ENCODE measurements around the gene DAB1. TPM values are rescaled to one million over a fixed set of nuclear protein-coding genes. Genes with fewer than 3 reads are reported as not detected.
A peak's percentile ranks its signal among the peaks of the same experiment; 100 is the strongest.

Gene DAB1
- total RNA-seq, 6 donors from 2014 or later: 0.15 to 0.20 TPM; not detected in 4

DNA sequence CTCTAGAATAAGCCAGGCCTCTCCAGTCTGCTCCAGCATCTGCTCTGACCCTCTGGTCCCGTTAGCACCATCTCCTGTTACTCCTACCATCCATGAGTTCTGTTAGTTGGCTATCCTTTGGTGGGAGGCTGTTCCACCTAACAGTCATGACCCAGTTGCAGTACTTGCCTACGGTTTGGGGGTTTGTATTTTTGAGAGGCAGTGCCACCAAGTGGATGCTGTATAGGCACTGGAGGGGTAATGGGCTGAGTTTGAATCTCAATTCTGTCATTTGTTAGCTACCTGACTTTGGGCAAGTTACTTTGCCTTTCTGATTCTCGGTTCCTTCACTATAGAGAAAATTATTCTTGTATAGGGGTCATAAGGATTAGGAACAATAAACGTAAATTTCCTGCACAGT, 445.9 kb downstream of the DAB1 start:
- 56 to 72% methylated on average over 4 of the region's 4 CpGs for WGBS, 2 donors
- Histone ChIP-seq H3K9me3 (no peaks in the 10 kb centered on the region), H3K4me1 (no peaks in the 10 kb centered on the region), H3K36me3 (no peaks in the 10 kb centered on the region), H3K4me3 (no peak overlapping the region), H3K27ac (no peak overlapping the region), H3K27me3 (no peaks in the 10 kb centered on the region)
- TF ChIP-seq, protein P1, sequence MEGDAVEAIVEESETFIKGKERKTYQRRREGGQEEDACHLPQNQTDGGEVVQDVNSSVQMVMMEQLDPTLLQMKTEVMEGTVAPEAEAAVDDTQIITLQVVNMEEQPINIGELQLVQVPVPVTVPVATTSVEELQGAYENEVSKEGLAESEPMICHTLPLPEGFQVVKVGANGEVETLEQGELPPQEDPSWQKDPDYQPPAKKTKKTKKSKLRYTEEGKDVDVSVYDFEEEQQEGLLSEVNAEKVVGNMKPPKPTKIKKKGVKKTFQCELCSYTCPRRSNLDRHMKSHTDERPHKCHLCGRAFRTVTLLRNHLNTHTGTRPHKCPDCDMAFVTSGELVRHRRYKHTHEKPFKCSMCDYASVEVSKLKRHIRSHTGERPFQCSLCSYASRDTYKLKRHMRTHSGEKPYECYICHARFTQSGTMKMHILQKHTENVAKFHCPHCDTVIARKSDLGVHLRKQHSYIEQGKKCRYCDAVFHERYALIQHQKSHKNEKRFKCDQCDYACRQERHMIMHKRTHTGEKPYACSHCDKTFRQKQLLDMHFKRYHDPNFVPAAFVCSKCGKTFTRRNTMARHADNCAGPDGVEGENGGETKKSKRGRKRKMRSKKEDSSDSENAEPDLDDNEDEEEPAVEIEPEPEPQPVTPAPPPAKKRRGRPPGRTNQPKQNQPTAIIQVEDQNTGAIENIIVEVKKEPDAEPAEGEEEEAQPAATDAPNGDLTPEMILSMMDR (IDR thresholded peaks at IDR 0.05): no peak
- TF ChIP-seq POLR2A (IDR thresholded peaks at IDR 0.05): no peak
- no peak for TF ChIP-seq POLR2AphosphoS5 (IDR thresholded peaks at IDR 0.05)
- no peak for TF ChIP-seq EP300 (IDR thresholded peaks at IDR 0.05)
- DNase-seq (no peak), ATAC-seq (ENCODE audit: low FRiP score in 2 of 2) (no peak)

DNA sequence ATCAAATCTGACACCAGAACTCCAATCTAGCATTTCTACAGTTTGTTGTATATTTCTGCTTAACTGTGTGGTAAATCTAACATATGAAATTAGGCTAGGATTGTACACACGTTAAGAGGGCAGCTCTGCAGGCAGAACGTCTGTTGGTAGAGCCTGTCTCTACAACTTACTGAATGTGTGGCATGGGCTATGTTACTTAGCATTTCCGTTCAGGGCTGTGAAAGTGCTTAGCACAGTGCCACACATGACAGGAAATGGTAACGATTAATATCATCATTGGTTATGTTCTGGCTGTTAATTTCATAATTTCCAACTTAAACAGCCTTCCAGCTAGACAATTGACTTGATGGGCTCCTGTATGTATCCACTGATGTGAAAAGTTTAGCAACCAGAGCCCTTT, 448.4 kb downstream of the DAB1 start:
- H3K27me3 ChIP-seq: no peaks in the 10 kb centered on the region
- no peaks in the 10 kb centered on the region for H3K9me3 ChIP-seq
- H3K27ac ChIP-seq: no peak overlapping the region
- 73 to 75% methylated on average over 4 of the region's 4 CpGs for WGBS, 2 donors
- no peaks in the 10 kb centered on the region for H3K4me1 ChIP-seq
- ATAC-seq (ENCODE audit: low FRiP score in 2 of 2) (no peak), DNase-seq (no peak)
- H3K36me3 ChIP-seq: no peaks in the 10 kb centered on the region
- TF ChIP-seq EP300 (IDR thresholded peaks at IDR 0.05): no peak
- TF ChIP-seq POLR2A (IDR thresholded peaks at IDR 0.05): no peak
- TF ChIP-seq, protein P1 (IDR thresholded peaks at IDR 0.05): no peak
- TF ChIP-seq POLR2AphosphoS5 (IDR thresholded peaks at IDR 0.05): no peak
- H3K4me3 ChIP-seq: no peak overlapping the region

DNA sequence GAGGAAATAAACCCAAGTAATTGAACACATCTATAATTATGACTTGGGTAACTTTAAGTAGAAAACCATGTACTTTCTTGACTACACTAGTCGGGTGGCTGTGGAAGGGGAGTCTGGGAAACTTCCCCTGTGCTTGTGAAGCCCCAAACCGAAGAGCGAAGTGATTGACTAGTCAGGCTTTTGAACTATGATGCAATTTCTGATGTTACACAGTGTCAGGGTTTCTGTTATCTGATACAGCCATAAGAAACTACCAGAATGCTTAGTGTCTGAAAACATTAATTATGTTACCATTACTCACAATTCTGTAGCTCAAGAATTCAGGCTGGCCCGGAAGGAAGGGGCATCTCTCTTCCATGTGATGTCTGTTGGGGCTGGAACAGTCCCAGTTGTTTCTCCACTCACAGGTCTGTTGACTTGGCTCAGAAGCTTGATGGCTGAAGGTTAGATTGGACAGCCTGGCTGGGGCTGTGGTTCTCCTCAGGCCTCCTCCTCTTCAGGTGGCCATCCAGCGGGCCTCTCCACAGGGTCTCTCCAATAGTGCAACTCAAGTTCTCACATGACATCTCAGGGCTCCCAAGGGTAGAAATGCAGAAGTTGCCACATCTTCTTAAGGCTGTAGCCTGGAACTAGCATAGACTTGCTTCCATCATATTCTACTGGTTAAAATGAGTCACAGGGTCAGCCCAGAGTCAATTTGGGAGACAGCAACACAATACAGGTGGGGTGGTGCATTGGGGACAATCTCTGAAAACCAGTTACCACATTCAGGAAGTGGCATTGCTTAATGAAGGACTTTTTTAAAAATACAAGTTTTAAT, 449.7 kb downstream of the DAB1 start:
- no peaks in the 10 kb centered on the region for H3K9me3 ChIP-seq
- H3K36me3 ChIP-seq: no peaks in the 10 kb centered on the region
- no peak overlapping the region for H3K27ac ChIP-seq
- DNase-seq (no peak), ATAC-seq (ENCODE audit: low FRiP score in 2 of 2) (peak in 1 of 2 donors; percentile 34)
- no peaks in the 10 kb centered on the region for H3K27me3 ChIP-seq
- WGBS, 2 donors: 74 to 90% methylated on average over 4 to 5 of the region's 5 CpGs
- no peak overlapping the region for H3K4me3 ChIP-seq
- no peaks in the 10 kb centered on the region for H3K4me1 ChIP-seq
- TF ChIP-seq POLR2A (IDR thresholded peaks at IDR 0.05): no peak
- TF ChIP-seq POLR2AphosphoS5 (IDR thresholded peaks at IDR 0.05): no peak
- TF ChIP-seq EP300 (IDR thresholded peaks at IDR 0.05): no peak
- TF ChIP-seq, protein P1 (IDR thresholded peaks at IDR 0.05): no peak

DNA sequence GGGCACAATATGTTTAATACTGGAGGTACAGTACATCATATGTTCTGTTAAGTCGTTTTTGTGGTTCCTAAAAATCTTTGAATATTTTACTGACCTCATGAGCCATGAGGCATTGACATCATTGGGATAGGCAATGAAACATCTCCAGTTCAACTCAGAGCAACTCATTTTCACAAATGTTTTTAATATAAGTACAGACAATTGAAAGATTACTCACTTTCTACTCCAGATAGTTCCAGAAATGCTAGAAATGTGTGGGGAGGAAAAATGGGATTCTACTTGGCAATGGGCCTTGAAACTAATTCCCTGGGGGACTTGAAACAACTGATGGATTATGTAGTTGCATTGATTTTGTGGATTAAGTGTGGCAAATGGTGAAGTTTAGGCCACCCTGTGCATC, 450.9 kb downstream of the DAB1 start:
- H3K27me3 ChIP-seq: no peaks in the 10 kb centered on the region
- DNase-seq (no peak), ATAC-seq (ENCODE audit: low FRiP score in 2 of 2) (no peak)
- H3K27ac ChIP-seq: no peak overlapping the region
- WGBS, 2 donors: 46 to 73% methylated on average over 1 of the region's 1 CpG
- H3K36me3 ChIP-seq: no peaks in the 10 kb centered on the region
- no peaks in the 10 kb centered on the region for H3K4me1 ChIP-seq
- no peaks in the 10 kb centered on the region for H3K9me3 ChIP-seq
- H3K4me3 ChIP-seq: no peak overlapping the region
- TF ChIP-seq POLR2AphosphoS5 (IDR thresholded peaks at IDR 0.05): no peak
- TF ChIP-seq POLR2A (IDR thresholded peaks at IDR 0.05): no peak
- TF ChIP-seq, protein P1 (IDR thresholded peaks at IDR 0.05): no peak
- no peak for TF ChIP-seq EP300 (IDR thresholded peaks at IDR 0.05)

DNA sequence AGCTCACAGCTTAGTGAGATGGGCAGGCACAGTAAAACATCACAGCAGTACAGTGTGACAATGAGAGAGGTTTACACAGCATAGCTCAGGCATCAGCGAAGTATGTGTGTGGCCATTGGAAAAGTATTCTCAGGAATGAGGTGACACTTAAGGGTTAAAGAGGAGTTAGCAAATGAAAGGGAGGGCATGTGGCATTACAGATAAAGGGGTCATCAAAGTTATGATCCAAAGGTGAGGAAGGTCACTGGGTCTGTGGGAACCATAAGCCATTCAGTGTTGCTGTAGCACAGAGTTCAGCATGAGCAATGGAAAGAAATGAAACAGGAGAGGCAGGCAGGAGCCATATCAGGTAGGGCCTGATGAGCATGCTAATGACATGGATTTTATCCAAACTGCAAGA, 453.6 kb downstream of the DAB1 start:
- DNase-seq (no peak), ATAC-seq (ENCODE audit: low FRiP score in 2 of 2) (no peak)
- Histone ChIP-seq H3K27ac (no peak overlapping the region), H3K9me3 (no peaks in the 10 kb centered on the region), H3K36me3 (no peaks in the 10 kb centered on the region), H3K4me1 (no peaks in the 10 kb centered on the region), H3K4me3 (no peak overlapping the region), H3K27me3 (no peaks in the 10 kb centered on the region)
- TF ChIP-seq EP300 (IDR thresholded peaks at IDR 0.05) (no peak), POLR2AphosphoS5 (IDR thresholded peaks at IDR 0.05) (no peak), POLR2A (IDR thresholded peaks at IDR 0.05) (no peak)
- TF ChIP-seq, protein P1 (IDR thresholded peaks at IDR 0.05): no peak
- WGBS, 2 donors: 85 to 93% methylated on average over 1 of the region's 1 CpG

Data from upper lobe of left lung (tissue), 6 donors.